Nephron progenitor cell (in vitro differentiated cells): ENCODE results near the gene OR52K2.
A peak's percentile ranks its signal among the peaks of the same experiment; 100 is the strongest.
"Not testable (repeated sequence)": the region's sequence is repeated elsewhere in the genome, so short reads cannot be mapped to it uniquely, and the experiment has no call there.

ENCODE experiments used
- DNase-seq: peaks from one replicate; pipeline ENCODE4 v3.0.0; 2021
- H3K27ac Mint-ChIP-seq: 2 replicates; pipeline ENCODE4 v1.8.0; 2021; ENCODE audit warnings: mild to moderate bottlenecking, moderate library complexity, mixed read lengths
- H3K27me3 Mint-ChIP-seq: 2 replicates; pipeline ENCODE4 v1.8.0; 2021; ENCODE audit warnings: mild to moderate bottlenecking, low read depth, mixed read lengths; ENCODE audit not compliant: poor library complexity
- H3K36me3 Mint-ChIP-seq: 2 replicates; pipeline ENCODE4 v1.8.0; 2021; ENCODE audit warnings: low read depth, mixed read lengths
- H3K4me1 Mint-ChIP-seq: 2 replicates; pipeline ENCODE4 v1.8.0; 2021; ENCODE audit warnings: mixed read lengths
- H3K4me3 Mint-ChIP-seq: 2 replicates; pipeline ENCODE4 v1.8.0; 2021; ENCODE audit warnings: mild to moderate bottlenecking, moderate library complexity, mixed read lengths
- H3K9me3 Mint-ChIP-seq: 2 replicates; pipeline ENCODE4 v1.8.0; 2021; ENCODE audit warnings: mild to moderate bottlenecking, moderate library complexity, mixed read lengths
- TF ChIP-seq, protein P1 (sequence below): fragments of 200-600 bp; sonication (generic); IDR thresholded peaks from 2 replicates; pipeline ENCODE4 v1.5.0; 2021; ENCODE audit warnings: antibody characterized with exemption

The OR52K2 gene

DNA sequence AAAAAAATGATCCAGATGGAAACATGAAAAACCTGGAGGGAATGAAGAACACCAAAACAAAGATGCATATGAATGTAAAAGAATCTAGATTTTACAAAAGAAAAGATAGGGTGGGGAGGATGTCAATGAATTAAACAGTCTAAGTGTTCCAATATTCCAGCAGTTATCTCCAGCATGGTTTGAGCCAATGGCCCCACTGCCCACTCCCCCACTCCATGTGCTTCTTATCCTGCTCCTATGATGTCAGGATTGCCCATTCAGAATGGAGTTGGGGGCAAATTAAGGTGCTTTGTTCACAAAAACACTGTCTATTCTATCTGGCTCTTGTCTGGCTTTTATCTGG lies 32.1 kb downstream of the OR52K2 start:
- no peaks in the 10 kb centered on the region for H3K36me3 Mint-ChIP-seq
- TF ChIP-seq, protein P1, sequence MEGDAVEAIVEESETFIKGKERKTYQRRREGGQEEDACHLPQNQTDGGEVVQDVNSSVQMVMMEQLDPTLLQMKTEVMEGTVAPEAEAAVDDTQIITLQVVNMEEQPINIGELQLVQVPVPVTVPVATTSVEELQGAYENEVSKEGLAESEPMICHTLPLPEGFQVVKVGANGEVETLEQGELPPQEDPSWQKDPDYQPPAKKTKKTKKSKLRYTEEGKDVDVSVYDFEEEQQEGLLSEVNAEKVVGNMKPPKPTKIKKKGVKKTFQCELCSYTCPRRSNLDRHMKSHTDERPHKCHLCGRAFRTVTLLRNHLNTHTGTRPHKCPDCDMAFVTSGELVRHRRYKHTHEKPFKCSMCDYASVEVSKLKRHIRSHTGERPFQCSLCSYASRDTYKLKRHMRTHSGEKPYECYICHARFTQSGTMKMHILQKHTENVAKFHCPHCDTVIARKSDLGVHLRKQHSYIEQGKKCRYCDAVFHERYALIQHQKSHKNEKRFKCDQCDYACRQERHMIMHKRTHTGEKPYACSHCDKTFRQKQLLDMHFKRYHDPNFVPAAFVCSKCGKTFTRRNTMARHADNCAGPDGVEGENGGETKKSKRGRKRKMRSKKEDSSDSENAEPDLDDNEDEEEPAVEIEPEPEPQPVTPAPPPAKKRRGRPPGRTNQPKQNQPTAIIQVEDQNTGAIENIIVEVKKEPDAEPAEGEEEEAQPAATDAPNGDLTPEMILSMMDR = no peak
- H3K4me3 Mint-ChIP-seq = no peak overlapping the region
- H3K9me3 Mint-ChIP-seq = no peaks in the 10 kb centered on the region
- no peak for DNase-seq
- H3K27ac Mint-ChIP-seq = no peak overlapping the region
- peaks cover 6% of the 10 kb centered on the region for H3K27me3 Mint-ChIP-seq
- no peaks in the 10 kb centered on the region for H3K4me1 Mint-ChIP-seq

DNA sequence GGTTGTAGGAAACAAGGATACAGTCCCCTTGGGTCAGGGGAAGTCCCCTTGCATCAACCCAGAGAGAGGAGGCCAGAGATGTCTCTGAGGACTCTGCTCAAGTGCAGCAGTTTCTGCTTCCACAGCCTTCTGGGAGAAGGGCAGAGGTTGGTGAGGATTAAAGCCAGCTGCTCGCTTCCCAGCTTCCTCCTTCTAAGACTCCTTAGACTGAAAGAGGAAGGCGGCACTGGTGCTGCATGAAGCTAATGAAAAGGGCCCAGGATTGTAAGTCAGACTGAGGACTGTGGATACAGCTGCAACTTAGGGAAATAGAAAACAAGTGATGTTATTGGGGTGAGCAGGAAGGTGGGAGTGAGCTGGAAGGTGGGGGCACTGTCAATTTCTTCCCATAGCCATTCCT lies 33.4 kb downstream of the OR52K2 start, which contains the start of gene OR52K1:
Gene OR52K1, plus strand, starts transcription at position 202 of the 400 bp plus-strand sequence. CDS start 6,255 bp downstream, outside the sequence.
- DNase-seq = no peak
- Mint-ChIP-seq H3K4me1 (no peaks in the 10 kb centered on the region), H3K36me3 (no peaks in the 10 kb centered on the region), H3K4me3 (no peak within 1 kb of the TSS), H3K27ac (no peak within 1 kb of the TSS), H3K9me3 (no peaks in the 10 kb centered on the region), H3K27me3 (peaks cover 10% of the 10 kb centered on the region)
- TF ChIP-seq, protein P1 = no peak

DNA sequence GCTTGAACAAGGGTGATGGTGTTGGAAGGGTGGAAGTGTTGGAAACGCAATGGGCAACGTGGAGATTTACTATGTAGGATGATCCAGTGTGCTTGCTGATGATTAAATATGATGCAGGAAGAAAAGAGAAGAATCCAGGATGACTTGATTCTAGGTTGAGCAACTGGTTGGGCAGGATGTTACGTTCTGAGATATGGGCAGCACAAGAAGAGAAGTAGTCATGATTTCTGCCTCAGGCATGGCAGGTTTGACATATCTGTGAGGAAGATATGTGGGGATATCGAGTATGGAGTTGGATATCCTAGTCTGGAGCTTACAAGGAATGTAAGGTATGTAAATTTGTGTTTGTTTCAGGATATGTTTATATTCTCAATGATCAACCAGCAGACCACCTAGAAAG lies 35.2 kb downstream of the OR52K2 start:
- no peaks in the 10 kb centered on the region for H3K4me1 Mint-ChIP-seq
- no peak overlapping the region for H3K4me3 Mint-ChIP-seq
- no peaks in the 10 kb centered on the region for H3K9me3 Mint-ChIP-seq
- TF ChIP-seq, protein P1 = no peak
- no peaks in the 10 kb centered on the region for H3K36me3 Mint-ChIP-seq
- DNase-seq = no peak
- H3K27me3 Mint-ChIP-seq = peaks cover 19% of the 10 kb centered on the region
- no peak overlapping the region for H3K27ac Mint-ChIP-seq

DNA sequence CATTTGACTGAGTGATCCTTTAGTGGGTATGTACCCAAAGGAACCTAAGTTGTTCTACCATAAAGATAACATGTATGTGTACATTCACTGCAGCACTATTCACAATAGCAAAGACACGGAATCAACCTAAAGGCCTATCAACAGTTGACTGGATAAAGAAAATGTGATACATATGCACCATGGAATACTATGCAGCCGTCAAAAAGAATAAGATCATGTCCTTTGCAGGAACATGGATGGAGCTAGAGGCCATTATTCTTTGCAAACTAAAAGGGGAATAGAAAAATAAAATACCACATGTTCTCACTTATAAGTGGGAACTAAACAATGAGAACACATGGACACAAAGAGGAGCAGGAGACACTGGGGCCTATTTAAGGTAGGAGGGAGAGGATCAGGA lies 42.3 kb downstream of the OR52K2 start:
- H3K4me3 Mint-ChIP-seq, H3K36me3 Mint-ChIP-seq, H3K27ac Mint-ChIP-seq, H3K9me3 Mint-ChIP-seq, DNase-seq: not testable (repeated sequence)
- Mint-ChIP-seq H3K4me1 (peaks cover 12% of the 10 kb centered on the region), H3K27me3 (peaks cover 33% of the 10 kb centered on the region)

DNA sequence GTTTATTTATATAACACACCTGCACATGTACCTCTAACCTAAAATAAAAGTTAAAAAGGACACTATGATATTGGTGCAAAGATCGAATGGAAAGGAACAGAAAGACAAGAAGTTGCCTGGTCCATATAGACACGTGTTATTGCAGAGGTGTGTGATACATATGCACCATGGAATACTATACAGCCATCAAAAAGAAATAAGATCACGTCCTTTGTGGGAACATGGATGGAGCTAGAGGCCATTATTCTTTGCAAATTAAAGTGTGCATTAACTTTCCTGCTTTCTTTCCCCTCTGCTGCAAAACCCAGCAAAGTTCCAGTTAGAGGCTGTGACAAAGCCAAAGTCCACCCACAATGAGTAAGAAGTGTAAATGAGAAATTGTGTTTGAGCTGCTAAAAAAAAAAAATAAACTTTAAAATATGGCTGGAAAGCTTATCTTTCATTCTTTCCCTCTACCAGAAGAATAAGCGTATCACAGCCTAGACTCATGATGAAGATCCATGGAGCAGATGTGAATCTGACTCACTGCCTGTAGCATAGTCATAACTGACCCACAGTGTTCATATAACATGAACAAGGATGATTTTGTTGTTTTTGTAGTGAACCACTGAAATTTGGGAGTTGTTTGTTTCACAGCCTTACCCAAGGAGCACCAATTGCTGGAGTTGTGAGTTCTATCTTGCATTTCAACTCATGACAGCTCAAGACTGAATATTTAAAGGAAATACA lies 42.9 kb downstream of the OR52K2 start:
- Mint-ChIP-seq H3K27ac (no peak overlapping the region), H3K9me3 (peaks cover 4% of the 10 kb centered on the region), H3K4me1 (peaks cover 18% of the 10 kb centered on the region), H3K27me3 (peaks cover 32% of the 10 kb centered on the region), H3K36me3 (no peaks in the 10 kb centered on the region), H3K4me3 (no peak overlapping the region)
- DNase-seq = no peak
- TF ChIP-seq, protein P1 = no peak

DNA sequence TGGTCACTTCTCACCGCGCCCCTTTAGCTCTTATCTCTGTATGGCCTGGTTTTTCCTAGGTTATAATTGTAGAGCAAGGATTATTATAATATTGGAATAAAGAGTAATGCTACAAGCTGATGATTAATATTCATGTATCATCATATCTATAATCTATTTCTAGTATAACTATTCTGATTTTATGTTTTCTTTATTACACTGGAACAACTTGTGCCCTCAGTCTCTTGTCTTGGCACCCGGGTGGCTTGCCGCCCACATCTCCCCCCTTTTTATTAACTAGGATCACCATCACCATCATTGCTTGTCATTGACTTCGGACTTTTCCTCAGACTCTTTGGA lies 44.4 kb downstream of the OR52K2 start:
- TF ChIP-seq, protein P1 = peak; percentile 7
- no peaks in the 10 kb centered on the region for H3K36me3 Mint-ChIP-seq
- H3K27ac Mint-ChIP-seq = no peak overlapping the region
- H3K9me3 Mint-ChIP-seq = peaks cover 4% of the 10 kb centered on the region
- H3K4me3 Mint-ChIP-seq = no peak overlapping the region
- DNase-seq = no peak
- peaks cover 26% of the 10 kb centered on the region for H3K4me1 Mint-ChIP-seq
- peaks cover 29% of the 10 kb centered on the region for H3K27me3 Mint-ChIP-seq
